IPS-18a (cell line): ENCODE results near the gene ROBO2.
"Not testable (repeated sequence)": the region's sequence is repeated elsewhere in the genome, so short reads cannot be mapped to it uniquely, and the experiment has no call there.

Experiments used
- H3K27ac ChIP-seq: one replicate; pipeline ENCODE4 v1.5.1; 2013; ENCODE audit warnings: low read length
- H3K27me3 ChIP-seq: one replicate; pipeline ENCODE4 v1.6.1; 2013; ENCODE audit warnings: mild to moderate bottlenecking, low read length; ENCODE audit not compliant: control insufficient read depth, insufficient read depth
- H3K36me3 ChIP-seq: one replicate; pipeline ENCODE4 v1.6.1; 2013; ENCODE audit warnings: low read depth, low read length; ENCODE audit not compliant: control insufficient read depth
- H3K4me1 ChIP-seq: one replicate; pipeline ENCODE4 v1.6.1; 2013; ENCODE audit warnings: low read depth, low read length; ENCODE audit not compliant: control insufficient read depth
- H3K4me3 ChIP-seq: one replicate; pipeline ENCODE4 v1.5.1; 2013; ENCODE audit warnings: low read length
- H3K9ac ChIP-seq: one replicate; pipeline ENCODE4 v1.6.1; 2013; ENCODE audit warnings: mild to moderate bottlenecking, low read length, moderate library complexity
- H3K9me3 ChIP-seq: one replicate; pipeline ENCODE4 v1.6.1; 2013; ENCODE audit warnings: low read depth, low read length; ENCODE audit not compliant: control insufficient read depth

ROBO2 gene

DNA sequence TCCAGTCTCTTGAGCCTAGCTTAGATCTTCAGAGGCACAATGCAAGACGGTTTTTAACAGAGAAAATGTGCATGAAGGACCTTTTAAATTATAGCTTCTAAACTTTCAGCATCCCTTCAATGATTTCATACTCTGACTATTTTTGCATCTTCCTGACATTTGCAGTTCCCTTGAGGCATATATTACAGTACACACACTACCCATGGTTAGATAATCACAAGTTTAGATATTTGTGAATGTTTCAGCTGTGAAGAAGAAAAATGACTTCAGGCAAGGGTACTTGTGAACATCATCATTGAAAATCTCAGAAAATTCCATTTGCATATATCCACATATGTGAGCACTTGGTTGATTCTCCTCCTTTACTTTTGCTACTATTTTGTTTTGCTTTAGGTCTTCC, 341.5 kb downstream of the ROBO2 start:
- no peaks in the 10 kb centered on the region for H3K27me3 ChIP-seq
- H3K27ac ChIP-seq = no peak overlapping the region
- H3K36me3 ChIP-seq = no peaks in the 10 kb centered on the region
- H3K4me1 ChIP-seq = no peaks in the 10 kb centered on the region
- no peak overlapping the region for H3K9ac ChIP-seq
- no peak overlapping the region for H3K4me3 ChIP-seq
- no peaks in the 10 kb centered on the region for H3K9me3 ChIP-seq

DNA sequence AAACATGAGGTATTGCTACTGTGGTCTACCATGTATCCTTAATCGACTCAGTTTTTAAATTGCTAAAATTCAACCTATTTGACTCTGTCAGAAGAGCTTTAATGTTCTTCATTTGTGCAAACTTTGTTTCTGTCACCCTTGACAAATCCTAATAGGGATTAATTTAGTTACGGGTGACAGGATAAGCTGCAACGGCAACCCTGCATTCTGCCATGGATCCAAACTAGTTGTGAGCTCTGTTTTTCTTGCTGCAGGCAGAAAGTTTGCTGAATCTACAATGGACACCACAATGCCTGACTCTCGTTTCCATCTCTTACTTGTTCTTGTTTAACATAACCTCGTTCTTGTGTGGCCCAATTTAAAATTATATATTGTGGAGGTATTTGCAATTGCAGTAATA, 352.3 kb downstream of the ROBO2 start:
- H3K4me3 ChIP-seq = no peak overlapping the region
- no peaks in the 10 kb centered on the region for H3K27me3 ChIP-seq
- H3K9ac ChIP-seq = no peak overlapping the region
- H3K27ac ChIP-seq = no peak overlapping the region
- no peaks in the 10 kb centered on the region for H3K9me3 ChIP-seq
- H3K4me1 ChIP-seq = no peaks in the 10 kb centered on the region
- no peaks in the 10 kb centered on the region for H3K36me3 ChIP-seq

DNA sequence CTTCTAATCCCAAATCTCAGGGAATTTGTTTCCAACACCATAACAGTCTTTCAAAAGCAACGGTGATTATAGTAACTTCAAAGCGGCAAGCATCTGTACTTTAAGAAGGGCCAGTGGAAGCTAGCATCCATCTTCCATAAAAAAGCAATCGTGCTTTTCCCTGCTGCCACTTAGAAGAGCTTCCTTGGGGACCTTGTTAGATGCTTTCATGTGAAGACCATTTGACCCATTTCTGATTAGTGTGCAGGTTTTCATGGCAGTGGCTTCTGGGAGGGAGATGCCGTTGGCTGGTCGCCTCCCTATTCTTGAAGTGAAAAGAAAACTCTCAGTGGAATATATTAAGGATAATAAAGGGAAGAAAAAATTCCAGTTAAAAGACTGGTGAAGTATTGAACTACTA, 354.1 kb downstream of the ROBO2 start:
- Histone ChIP-seq H3K27ac (no peak overlapping the region), H3K4me3 (no peak overlapping the region), H3K9me3 (no peaks in the 10 kb centered on the region), H3K4me1 (no peaks in the 10 kb centered on the region), H3K9ac (no peak overlapping the region), H3K36me3 (no peaks in the 10 kb centered on the region), H3K27me3 (no peaks in the 10 kb centered on the region)

DNA sequence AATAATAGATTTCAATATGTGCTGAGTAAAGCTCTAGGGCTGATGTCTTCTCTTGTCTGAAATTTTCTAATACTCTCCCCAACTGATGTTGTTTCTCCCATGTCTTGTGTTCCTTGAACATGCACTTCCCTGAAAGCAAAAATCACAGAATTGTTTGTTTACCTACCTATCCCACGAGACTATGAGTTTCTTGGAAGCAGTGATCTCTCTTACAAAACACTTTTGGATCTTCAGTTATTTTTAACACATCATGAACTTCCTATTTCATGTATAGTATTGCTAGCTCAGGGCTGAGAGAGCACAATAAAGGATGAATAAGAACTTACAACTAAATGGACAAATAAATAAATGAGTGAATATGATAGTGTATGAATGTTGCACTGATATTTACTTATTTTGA, 365.0 kb downstream of the ROBO2 start:
- Histone ChIP-seq H3K9ac (no peak overlapping the region), H3K27ac (no peak overlapping the region), H3K27me3 (no peaks in the 10 kb centered on the region), H3K36me3 (no peaks in the 10 kb centered on the region), H3K4me1 (no peaks in the 10 kb centered on the region), H3K4me3 (no peak overlapping the region), H3K9me3 (no peaks in the 10 kb centered on the region)

DNA sequence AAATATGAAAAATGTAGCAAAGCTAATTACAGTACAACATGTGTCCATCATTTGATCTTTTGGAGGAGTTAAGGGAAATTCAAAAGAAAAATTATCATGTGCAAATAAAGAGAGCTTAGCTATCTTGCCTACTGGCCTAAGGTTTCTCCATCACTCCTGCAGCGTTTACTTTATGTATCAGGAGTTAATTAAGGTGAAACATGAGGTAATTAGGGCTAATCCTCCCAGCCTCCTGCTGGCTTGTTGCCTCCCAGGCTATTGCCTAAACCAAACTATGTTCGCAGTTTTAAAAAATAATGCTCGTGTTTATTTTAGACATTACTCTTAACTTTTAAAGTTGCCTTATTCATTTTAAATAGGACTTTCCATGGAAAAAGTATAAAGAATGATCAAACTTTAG, 367.5 kb downstream of the ROBO2 start:
- Histone ChIP-seq H3K4me1 (no peaks in the 10 kb centered on the region), H3K36me3 (no peaks in the 10 kb centered on the region), H3K9ac (no peak overlapping the region), H3K4me3 (no peak overlapping the region), H3K27me3 (no peaks in the 10 kb centered on the region), H3K27ac (no peak overlapping the region), H3K9me3 (no peaks in the 10 kb centered on the region)

DNA sequence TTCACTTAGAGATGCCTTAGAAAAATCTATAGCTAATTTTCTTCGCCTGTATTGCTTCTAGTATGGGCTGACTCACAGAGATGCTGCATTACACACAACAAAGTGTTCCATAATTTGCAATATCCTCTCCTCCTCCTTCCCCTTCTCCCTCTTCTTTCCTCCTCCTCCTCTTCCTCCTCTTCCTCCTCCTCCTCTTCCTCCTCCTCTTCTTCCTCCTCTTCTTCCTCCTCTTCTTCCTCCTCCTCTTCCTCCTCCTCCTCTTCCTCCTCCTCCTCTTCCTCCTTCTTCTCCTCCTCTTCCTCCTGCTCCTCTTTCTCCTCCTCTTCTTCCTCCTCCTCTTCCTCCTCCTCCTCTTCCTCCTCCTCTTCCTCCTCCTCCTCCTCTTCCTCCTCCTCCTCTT, 370.4 kb downstream of the ROBO2 start:
- H3K9ac ChIP-seq, H3K4me3 ChIP-seq, H3K9me3 ChIP-seq, H3K27ac ChIP-seq, H3K27me3 ChIP-seq, H3K4me1 ChIP-seq, H3K36me3 ChIP-seq: not testable (repeated sequence)

DNA sequence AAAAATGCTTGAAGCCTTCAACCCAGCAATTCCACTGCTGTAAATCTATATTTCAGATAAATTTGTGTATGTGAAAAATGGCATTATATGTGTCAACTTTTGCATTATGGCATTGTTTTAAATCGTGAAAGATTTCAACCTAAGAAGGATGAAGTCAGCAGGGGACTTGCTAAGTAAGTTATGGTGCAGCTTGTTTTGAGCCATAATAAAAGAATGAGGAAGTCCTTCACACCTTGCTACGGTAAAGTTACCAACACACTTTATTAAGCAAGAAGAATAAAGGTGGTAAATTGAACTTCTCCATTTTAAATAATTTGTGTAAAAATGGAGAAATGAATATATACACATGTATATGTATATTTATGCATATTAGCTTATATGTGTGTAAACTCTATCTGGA, 371.4 kb downstream of the ROBO2 start:
- Histone ChIP-seq H3K9ac (no peak overlapping the region), H3K4me1 (no peaks in the 10 kb centered on the region), H3K27ac (no peak overlapping the region), H3K9me3 (no peaks in the 10 kb centered on the region), H3K36me3 (no peaks in the 10 kb centered on the region), H3K4me3 (no peak overlapping the region), H3K27me3 (no peaks in the 10 kb centered on the region)

DNA sequence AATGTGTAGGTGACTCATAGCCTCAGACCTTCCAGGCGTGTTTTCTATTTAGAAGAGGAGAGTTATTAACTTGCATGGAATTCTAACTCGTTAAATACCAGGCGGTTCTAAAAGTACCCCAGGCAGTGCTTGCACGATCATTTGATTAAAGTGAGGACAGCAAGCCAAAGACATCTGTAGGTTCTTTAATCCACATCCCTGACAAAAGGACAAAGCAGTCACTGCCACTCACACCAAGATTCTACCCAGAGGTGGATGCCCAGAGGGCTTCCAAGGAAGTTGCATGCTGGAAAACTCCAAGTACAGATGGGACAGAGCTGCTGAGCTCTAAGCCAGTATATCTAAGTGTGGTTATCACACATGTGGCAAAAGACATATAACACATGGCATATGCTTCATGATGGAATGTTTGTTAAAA, 372.1 kb downstream of the ROBO2 start:
- Histone ChIP-seq H3K4me3 (no peak overlapping the region), H3K27ac (no peak overlapping the region), H3K36me3 (no peaks in the 10 kb centered on the region), H3K9me3 (no peaks in the 10 kb centered on the region), H3K4me1 (no peaks in the 10 kb centered on the region), H3K9ac (no peak overlapping the region), H3K27me3 (no peaks in the 10 kb centered on the region)

DNA sequence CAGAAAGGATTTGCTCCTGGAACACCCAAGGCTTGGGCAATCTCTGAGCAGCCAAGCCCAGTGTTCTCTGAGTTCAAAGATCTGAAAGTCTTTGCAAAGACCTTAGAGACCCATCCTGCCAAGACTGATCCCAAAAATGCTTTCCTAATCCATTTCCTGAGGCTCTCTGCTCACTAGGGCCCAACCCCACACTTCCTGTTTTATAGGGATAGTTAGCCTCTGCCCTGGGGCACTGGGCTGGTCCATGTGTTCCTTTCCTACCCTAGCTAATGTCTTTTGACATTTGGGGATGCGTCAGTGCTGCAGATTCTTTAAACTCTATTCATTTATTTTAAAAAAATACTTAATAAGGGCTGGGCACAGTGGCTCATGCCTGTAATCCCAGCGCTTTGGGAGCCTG, 372.7 kb downstream of the ROBO2 start:
- Histone ChIP-seq H3K27me3 (no peaks in the 10 kb centered on the region), H3K36me3 (no peaks in the 10 kb centered on the region), H3K9ac (no peak overlapping the region), H3K4me1 (no peaks in the 10 kb centered on the region), H3K4me3 (no peak overlapping the region), H3K27ac (no peak overlapping the region), H3K9me3 (no peaks in the 10 kb centered on the region)

DNA sequence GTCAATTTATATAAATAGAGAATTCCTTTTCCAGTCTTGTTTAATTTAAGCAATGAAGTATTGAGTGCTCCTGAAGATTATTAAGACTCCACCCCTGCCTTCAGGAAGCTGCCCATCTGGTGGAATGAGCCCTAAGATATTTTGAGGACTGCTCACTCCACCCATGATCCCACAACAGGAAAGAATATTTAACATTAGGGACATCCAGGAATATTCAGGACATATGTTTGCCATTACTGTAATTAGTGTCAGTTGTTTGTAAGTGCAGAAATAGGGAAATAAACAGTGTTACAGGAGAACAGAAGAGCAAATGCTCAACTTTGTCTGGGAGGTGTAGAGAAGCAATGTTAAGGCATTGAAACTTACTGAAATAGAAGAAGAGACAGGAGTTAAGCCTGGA, 375.0 kb downstream of the ROBO2 start:
- Histone ChIP-seq H3K4me1 (peaks cover 9% of the 10 kb centered on the region), H3K27ac (no peak overlapping the region), H3K9me3 (no peaks in the 10 kb centered on the region)

DNA sequence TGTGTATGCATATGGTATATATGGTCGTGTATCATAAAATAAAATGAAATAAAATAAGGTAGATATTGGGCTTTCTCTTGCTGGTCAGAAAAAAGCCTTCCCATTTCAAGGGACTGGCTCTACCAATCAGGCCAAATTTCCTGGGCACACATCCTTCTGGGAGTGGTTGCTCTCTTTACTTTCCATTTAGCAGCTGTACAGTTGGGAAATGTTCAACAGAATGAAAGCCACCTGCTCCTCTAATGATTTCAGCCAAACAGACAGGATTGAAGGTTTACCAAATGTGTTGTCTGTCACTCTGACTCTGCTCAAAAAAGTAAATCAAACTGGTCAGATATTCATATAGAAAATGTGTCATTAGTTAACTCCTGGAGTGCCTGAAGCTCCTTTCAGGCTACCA, 380.4 kb downstream of the ROBO2 start:
- H3K9me3 ChIP-seq = no peaks in the 10 kb centered on the region

More for the DNA sequence above, 375.0 kb downstream of the ROBO2 start:
- Histone ChIP-seq H3K4me3 (no peak overlapping the region), H3K9ac (no peak overlapping the region), H3K27me3 (no peaks in the 10 kb centered on the region), H3K36me3 (no peaks in the 10 kb centered on the region)

DNA sequence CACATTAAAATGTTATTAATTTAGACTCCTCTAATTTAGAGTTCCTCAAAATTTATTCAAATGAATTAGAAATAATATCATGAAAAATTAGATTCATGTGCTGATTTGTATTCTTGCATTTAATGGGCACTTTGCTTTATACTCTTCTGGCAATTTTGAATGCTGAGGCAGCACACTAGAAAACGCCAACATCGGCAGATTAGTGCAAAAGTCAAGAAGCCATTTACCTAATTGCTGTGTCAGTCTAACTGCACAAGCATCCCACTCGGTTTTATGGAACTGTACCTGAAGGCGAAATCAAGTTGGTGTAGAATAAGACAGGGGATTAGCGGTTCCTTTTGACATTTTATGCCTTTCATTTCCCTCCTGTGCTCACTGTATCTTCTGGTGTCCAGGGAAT, 382.0 kb downstream of the ROBO2 start:
- H3K27ac ChIP-seq = no peak overlapping the region
- no peak overlapping the region for H3K9ac ChIP-seq
- no peaks in the 10 kb centered on the region for H3K27me3 ChIP-seq
- H3K9me3 ChIP-seq = no peaks in the 10 kb centered on the region
- H3K4me1 ChIP-seq = peaks cover 9% of the 10 kb centered on the region
- no peaks in the 10 kb centered on the region for H3K36me3 ChIP-seq
- no peak overlapping the region for H3K4me3 ChIP-seq

More for the DNA sequence above, 380.4 kb downstream of the ROBO2 start:
- no peak overlapping the region for H3K4me3 ChIP-seq
- no peaks in the 10 kb centered on the region for H3K27me3 ChIP-seq
- H3K27ac ChIP-seq = no peak overlapping the region
- H3K9ac ChIP-seq = no peak overlapping the region
- no peaks in the 10 kb centered on the region for H3K36me3 ChIP-seq
- H3K4me1 ChIP-seq = peaks cover 9% of the 10 kb centered on the region
